ENCODE data around the gene PPFIA2.

DNA sequence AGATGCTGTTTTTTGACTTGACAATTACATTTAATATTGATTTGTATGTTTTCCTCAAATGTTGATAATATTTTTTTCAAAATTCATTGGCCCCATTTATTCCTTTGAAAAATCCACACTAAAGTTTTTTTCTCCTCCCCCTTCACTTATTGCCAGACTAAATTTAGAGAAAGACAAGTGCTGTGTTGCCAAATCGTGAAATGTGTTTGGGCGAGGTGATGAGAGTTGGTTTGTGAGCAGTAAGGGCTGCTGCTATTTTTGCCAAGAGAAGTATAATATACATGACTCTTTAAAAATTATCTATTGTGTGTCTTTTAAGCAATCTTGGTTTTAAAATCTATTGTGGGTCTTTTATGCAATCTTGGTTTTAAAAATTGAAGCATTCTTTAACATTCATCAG lies 188.9 kb downstream of the PPFIA2 start:
- TF ChIP-seq, protein P1, sequence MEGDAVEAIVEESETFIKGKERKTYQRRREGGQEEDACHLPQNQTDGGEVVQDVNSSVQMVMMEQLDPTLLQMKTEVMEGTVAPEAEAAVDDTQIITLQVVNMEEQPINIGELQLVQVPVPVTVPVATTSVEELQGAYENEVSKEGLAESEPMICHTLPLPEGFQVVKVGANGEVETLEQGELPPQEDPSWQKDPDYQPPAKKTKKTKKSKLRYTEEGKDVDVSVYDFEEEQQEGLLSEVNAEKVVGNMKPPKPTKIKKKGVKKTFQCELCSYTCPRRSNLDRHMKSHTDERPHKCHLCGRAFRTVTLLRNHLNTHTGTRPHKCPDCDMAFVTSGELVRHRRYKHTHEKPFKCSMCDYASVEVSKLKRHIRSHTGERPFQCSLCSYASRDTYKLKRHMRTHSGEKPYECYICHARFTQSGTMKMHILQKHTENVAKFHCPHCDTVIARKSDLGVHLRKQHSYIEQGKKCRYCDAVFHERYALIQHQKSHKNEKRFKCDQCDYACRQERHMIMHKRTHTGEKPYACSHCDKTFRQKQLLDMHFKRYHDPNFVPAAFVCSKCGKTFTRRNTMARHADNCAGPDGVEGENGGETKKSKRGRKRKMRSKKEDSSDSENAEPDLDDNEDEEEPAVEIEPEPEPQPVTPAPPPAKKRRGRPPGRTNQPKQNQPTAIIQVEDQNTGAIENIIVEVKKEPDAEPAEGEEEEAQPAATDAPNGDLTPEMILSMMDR (IDR thresholded peaks at IDR 0.05; ENCODE audit: poor library complexity, severe bottlenecking) = no peak
- TF ChIP-seq SMC3 (conservative IDR thresholded peaks at IDR 0.05; ENCODE audit: poor library complexity) = no peak
- TF ChIP-seq MXI1 (conservative IDR thresholded peaks at IDR 0.05; ENCODE audit: poor library complexity, severe bottlenecking) = no peak
- TF ChIP-seq RAD21 (conservative IDR thresholded peaks at IDR 0.05) = no peak
- no peak for TF ChIP-seq EZH2 (IDR thresholded peaks at IDR 0.05; ENCODE audit: borderline replicate concordance, insufficient read depth, low read length, poor library complexity, severe bottlenecking)
- TF ChIP-seq TAF1 (IDR thresholded peaks at IDR 0.05; ENCODE audit: low read depth) = no peak
- TF ChIP-seq POLR2AphosphoS5 (IDR thresholded peaks at IDR 0.05) = no peak

All from neural cell (in vitro differentiated cells).